ENCODE results near the gene USP30. TPM values are rescaled to one million over a fixed set of nuclear protein-coding genes. Genes with fewer than 3 reads are reported as not detected.

The USP30 gene
- 1 to 10 TPM; 5.9 to 8.8 TPM for total RNA-seq

GRCh38 chr12:109052414-109053323, at the start of gene USP30:
Gene USP30 (plus strand): TSS chr12:109052576. CDS start chr12:109052679, 103 bp downstream.
- DNase-seq, result peak; percentile 86
- CTCF ChIA-PET, result interaction anchor here (0.6 to 2.5 kb wide), 4 partner anchors 40 to 59 kb away, joined by 3 to 15 read pairs (median 6); partner anchors contain the start of gene ALKBH2
- H3K36me3 Mint-ChIP-seq (ENCODE audit: low read depth), result peaks cover 6% of the 10 kb centered on the region
- peaks cover 12% of the 10 kb centered on the region for H3K4me1 Mint-ChIP-seq (ENCODE audit: low read depth)
- no peaks in the 10 kb centered on the region for H3K27me3 Mint-ChIP-seq (ENCODE audit: low read depth)
- H3K27ac Mint-ChIP-seq, result peak within 1 kb of the TSS; percentile 91
- ATAC-seq, result peak; percentile 76
- POLR2A ChIA-PET, result interaction anchor here (0.7 to 0.9 kb wide), 3 partner anchors 41 to 504 kb away, joined by 3 read pairs; no protein-coding TSS in a partner anchor
- H3K9me3 Mint-ChIP-seq (ENCODE audit: insufficient read depth), result no peaks in the 10 kb centered on the region
- peak within 1 kb of the TSS; percentile 81 for H3K4me3 Mint-ChIP-seq

- H3K36me3 Mint-ChIP-seq (ENCODE audit: low read depth), result no peaks in the 10 kb centered on the region
- ATAC-seq, result no peak
- H3K4me1 Mint-ChIP-seq (ENCODE audit: low read depth), result no peaks in the 10 kb centered on the region
- DNase-seq, result no peak
- no peak overlapping the region for H3K27ac Mint-ChIP-seq
- H3K9me3 Mint-ChIP-seq (ENCODE audit: insufficient read depth), result no peaks in the 10 kb centered on the region
- CTCF ChIA-PET, result no interaction called here
- no peak overlapping the region for H3K4me3 Mint-ChIP-seq
- H3K27me3 Mint-ChIP-seq (ENCODE audit: low read depth), result peaks cover 6% of the 10 kb centered on the region
- POLR2A ChIA-PET, result no interaction called here
Observed at GRCh38 chr12:109004017-109004416, 48.4 kb upstream of the USP30 start.

GRCh38 chr12:109009766-109010165, 42.6 kb upstream of the USP30 start:
- ATAC-seq, result no peak
- H3K27ac Mint-ChIP-seq, result no peak overlapping the region
- no peaks in the 10 kb centered on the region for H3K4me1 Mint-ChIP-seq (ENCODE audit: low read depth)
- CTCF ChIA-PET, result interaction anchor here (0.7 to 1.6 kb wide), 2 partner anchors 11 to 465 kb away, joined by 3 read pairs; partner anchors contain the start of gene SVOP
- H3K27me3 Mint-ChIP-seq (ENCODE audit: low read depth), result peaks cover 14% of the 10 kb centered on the region
- POLR2A ChIA-PET, result no interaction called here
- H3K36me3 Mint-ChIP-seq (ENCODE audit: low read depth), result no peaks in the 10 kb centered on the region
- H3K9me3 Mint-ChIP-seq (ENCODE audit: insufficient read depth), result no peaks in the 10 kb centered on the region
- no peak for DNase-seq
- H3K4me3 Mint-ChIP-seq, result no peak overlapping the region

GRCh38 chr12:109010259-109010658, 42.1 kb upstream of the USP30 start:
- Mint-ChIP-seq H3K27me3 (ENCODE audit: low read depth) (peaks cover 17% of the 10 kb centered on the region), H3K9me3 (ENCODE audit: insufficient read depth) (no peaks in the 10 kb centered on the region), H3K4me1 (ENCODE audit: low read depth) (no peaks in the 10 kb centered on the region), H3K27ac (no peak overlapping the region), H3K36me3 (ENCODE audit: low read depth) (no peaks in the 10 kb centered on the region), H3K4me3 (no peak overlapping the region)
- DNase-seq, result no peak
- ATAC-seq, result no peak
- CTCF ChIA-PET, result interaction anchor here (0.7 to 1.6 kb wide), 2 partner anchors 10 to 466 kb away, joined by 3 read pairs; partner anchors contain the start of gene SVOP
- POLR2A ChIA-PET, result no interaction called here

- POLR2A ChIA-PET, result no interaction called here
- Mint-ChIP-seq H3K27me3 (ENCODE audit: low read depth) (peaks cover 29% of the 10 kb centered on the region), H3K4me1 (ENCODE audit: low read depth) (no peaks in the 10 kb centered on the region), H3K36me3 (ENCODE audit: low read depth) (no peaks in the 10 kb centered on the region), H3K4me3 (no peak overlapping the region), H3K9me3 (ENCODE audit: insufficient read depth) (no peaks in the 10 kb centered on the region), H3K27ac (no peak overlapping the region)
- no peak for DNase-seq
- CTCF ChIA-PET, result no interaction called here
- no peak for ATAC-seq
Observed at GRCh38 chr12:109014984-109015765, 37.2 kb upstream of the USP30 start.

- CTCF ChIA-PET, result no interaction called here
- POLR2A ChIA-PET, result no interaction called here
- H3K36me3 Mint-ChIP-seq (ENCODE audit: low read depth), result no peaks in the 10 kb centered on the region
- DNase-seq, result no peak
- no peak for ATAC-seq
- H3K27me3 Mint-ChIP-seq (ENCODE audit: low read depth), result peaks cover 35% of the 10 kb centered on the region
- no peaks in the 10 kb centered on the region for H3K4me1 Mint-ChIP-seq (ENCODE audit: low read depth)
- no peak overlapping the region for H3K4me3 Mint-ChIP-seq
- H3K9me3 Mint-ChIP-seq (ENCODE audit: insufficient read depth), result no peaks in the 10 kb centered on the region
- no peak overlapping the region for H3K27ac Mint-ChIP-seq
Observed at GRCh38 chr12:109016016-109016415, 36.4 kb upstream of the USP30 start.

- H3K36me3 Mint-ChIP-seq (ENCODE audit: low read depth), result no peaks in the 10 kb centered on the region
- no peak overlapping the region for H3K4me3 Mint-ChIP-seq
- ChIA-PET CTCF (interaction anchor here (0.5 kb wide), 1 partner anchor 76 kb away, joined by 3 read pairs; the partner anchor contains the start of gene ALKBH2), POLR2A (no interaction called here)
- no peak for ATAC-seq
- H3K27me3 Mint-ChIP-seq (ENCODE audit: low read depth), result peaks cover 33% of the 10 kb centered on the region
- no peaks in the 10 kb centered on the region for H3K4me1 Mint-ChIP-seq (ENCODE audit: low read depth)
- no peak for DNase-seq
- H3K27ac Mint-ChIP-seq, result no peak overlapping the region
- no peaks in the 10 kb centered on the region for H3K9me3 Mint-ChIP-seq (ENCODE audit: insufficient read depth)
Observed at GRCh38 chr12:109016978-109017377, 35.4 kb upstream of the USP30 start.

- ChIA-PET CTCF (no interaction called here), POLR2A (no interaction called here)
- H3K27me3 Mint-ChIP-seq (ENCODE audit: low read depth), result peaks cover 30% of the 10 kb centered on the region
- DNase-seq, result no peak
- ATAC-seq, result no peak
- no peak overlapping the region for H3K4me3 Mint-ChIP-seq
- no peak overlapping the region for H3K27ac Mint-ChIP-seq
- no peaks in the 10 kb centered on the region for H3K9me3 Mint-ChIP-seq (ENCODE audit: insufficient read depth)
- no peaks in the 10 kb centered on the region for H3K36me3 Mint-ChIP-seq (ENCODE audit: low read depth)
- no peaks in the 10 kb centered on the region for H3K4me1 Mint-ChIP-seq (ENCODE audit: low read depth)
Observed at GRCh38 chr12:109018296-109018695, 34.1 kb upstream of the USP30 start.

- H3K9me3 Mint-ChIP-seq (ENCODE audit: insufficient read depth), result no peaks in the 10 kb centered on the region
- ChIA-PET POLR2A (no interaction called here), CTCF (interaction anchor here (1.2 kb wide), 1 partner anchor 10 kb away, joined by 3 read pairs; no protein-coding TSS in a partner anchor)
- no peaks in the 10 kb centered on the region for H3K36me3 Mint-ChIP-seq (ENCODE audit: low read depth)
- H3K27me3 Mint-ChIP-seq (ENCODE audit: low read depth), result peaks cover 27% of the 10 kb centered on the region
- no peak for DNase-seq
- ATAC-seq, result no peak
- no peaks in the 10 kb centered on the region for H3K4me1 Mint-ChIP-seq (ENCODE audit: low read depth)
- no peak overlapping the region for H3K27ac Mint-ChIP-seq
- H3K4me3 Mint-ChIP-seq, result no peak overlapping the region
Observed at GRCh38 chr12:109020146-109020795, 32.1 kb upstream of the USP30 start.

GRCh38 chr12:109020796-109021380, 31.5 kb upstream of the USP30 start, which contains the start of gene SVOP:
Gene SVOP (minus strand): TSS chr12:109021068. CDS start chr12:109020868, 200 bp downstream.
- POLR2A ChIA-PET, result no interaction called here

GRCh38 chr12:109027767-109028166, 24.6 kb upstream of the USP30 start:
- Mint-ChIP-seq H3K27ac (no peak overlapping the region), H3K4me3 (no peak overlapping the region), H3K36me3 (ENCODE audit: low read depth) (no peaks in the 10 kb centered on the region), H3K27me3 (ENCODE audit: low read depth) (peaks cover 12% of the 10 kb centered on the region), H3K9me3 (ENCODE audit: insufficient read depth) (no peaks in the 10 kb centered on the region), H3K4me1 (ENCODE audit: low read depth) (no peaks in the 10 kb centered on the region)
- ChIA-PET POLR2A (no interaction called here), CTCF (no interaction called here)
- DNase-seq (no peak), ATAC-seq (no peak)

More at GRCh38 chr12:109020796-109021380, 31.5 kb upstream of the USP30 start, which contains the start of gene SVOP:
- ATAC-seq (peak; percentile 42), DNase-seq (peak; percentile 43)
- CTCF ChIA-PET, result interaction anchor here (1.2 kb wide), 1 partner anchor 11 kb away, joined by 3 read pairs; no protein-coding TSS in a partner anchor
- peaks cover 26% of the 10 kb centered on the region for H3K27me3 Mint-ChIP-seq (ENCODE audit: low read depth)
- no peak within 1 kb of the TSS for H3K27ac Mint-ChIP-seq
- no peaks in the 10 kb centered on the region for H3K4me1 Mint-ChIP-seq (ENCODE audit: low read depth)
- no peaks in the 10 kb centered on the region for H3K9me3 Mint-ChIP-seq (ENCODE audit: insufficient read depth)
- H3K36me3 Mint-ChIP-seq (ENCODE audit: low read depth), result no peaks in the 10 kb centered on the region
- no peak within 1 kb of the TSS for H3K4me3 Mint-ChIP-seq

Data from activated CD8-positive, alpha-beta T cell treated with anti-CD3 and anti-CD28 coated beads, Interleukin-2, amount 10 ng/mL, durations not matched to agents 7 days and 5 days (primary cell).